Measurements from ENCODE around the gene POMT2. TPM values are rescaled to one million over a fixed set of nuclear protein-coding genes. Genes with fewer than 3 reads are reported as not detected.

The POMT2 gene
- total RNA-seq, 1 donor from 2014 or later = 46.8 TPM

- no peaks in the 10 kb centered on the region for H3K9me3 Mint-ChIP-seq
- DNase-seq (ENCODE audit: low read depth, low spot score) = no peak
- H3K36me3 Mint-ChIP-seq (ENCODE audit: low read depth) = no peaks in the 10 kb centered on the region
- H3K27ac Mint-ChIP-seq (ENCODE audit: unreplicated experiment) = no peak overlapping the region
- no peak overlapping the region for H3K4me3 Mint-ChIP-seq
- H3K27me3 Mint-ChIP-seq (ENCODE audit: low read depth) = no peaks in the 10 kb centered on the region
- TF ChIP-seq, protein P1, sequence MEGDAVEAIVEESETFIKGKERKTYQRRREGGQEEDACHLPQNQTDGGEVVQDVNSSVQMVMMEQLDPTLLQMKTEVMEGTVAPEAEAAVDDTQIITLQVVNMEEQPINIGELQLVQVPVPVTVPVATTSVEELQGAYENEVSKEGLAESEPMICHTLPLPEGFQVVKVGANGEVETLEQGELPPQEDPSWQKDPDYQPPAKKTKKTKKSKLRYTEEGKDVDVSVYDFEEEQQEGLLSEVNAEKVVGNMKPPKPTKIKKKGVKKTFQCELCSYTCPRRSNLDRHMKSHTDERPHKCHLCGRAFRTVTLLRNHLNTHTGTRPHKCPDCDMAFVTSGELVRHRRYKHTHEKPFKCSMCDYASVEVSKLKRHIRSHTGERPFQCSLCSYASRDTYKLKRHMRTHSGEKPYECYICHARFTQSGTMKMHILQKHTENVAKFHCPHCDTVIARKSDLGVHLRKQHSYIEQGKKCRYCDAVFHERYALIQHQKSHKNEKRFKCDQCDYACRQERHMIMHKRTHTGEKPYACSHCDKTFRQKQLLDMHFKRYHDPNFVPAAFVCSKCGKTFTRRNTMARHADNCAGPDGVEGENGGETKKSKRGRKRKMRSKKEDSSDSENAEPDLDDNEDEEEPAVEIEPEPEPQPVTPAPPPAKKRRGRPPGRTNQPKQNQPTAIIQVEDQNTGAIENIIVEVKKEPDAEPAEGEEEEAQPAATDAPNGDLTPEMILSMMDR (conservative IDR thresholded peaks at IDR 0.05) = no peak
- H3K4me1 Mint-ChIP-seq = no peaks in the 10 kb centered on the region
Measured at GRCh38 chr14:77256694-77257093, 64.0 kb downstream of the POMT2 start.

GRCh38 chr14:77253333-77254190, 67.1 kb downstream of the POMT2 start:
- Mint-ChIP-seq H3K27me3 (ENCODE audit: low read depth) (peaks cover 2% of the 10 kb centered on the region), H3K27ac (ENCODE audit: unreplicated experiment) (no peak overlapping the region)
- no peak for DNase-seq (ENCODE audit: low read depth, low spot score)

GRCh38 chr14:77251870-77252269, 68.8 kb downstream of the POMT2 start:
- TF ChIP-seq, protein P1 (conservative IDR thresholded peaks at IDR 0.05) = no peak
- Mint-ChIP-seq H3K4me3 (no peak overlapping the region), H3K4me1 (no peaks in the 10 kb centered on the region), H3K9me3 (no peaks in the 10 kb centered on the region), H3K27me3 (ENCODE audit: low read depth) (peaks cover 2% of the 10 kb centered on the region), H3K36me3 (ENCODE audit: low read depth) (no peaks in the 10 kb centered on the region), H3K27ac (ENCODE audit: unreplicated experiment) (no peak overlapping the region)
- DNase-seq (ENCODE audit: low read depth, low spot score) = no peak

More at GRCh38 chr14:77253333-77254190, 67.1 kb downstream of the POMT2 start:
- Mint-ChIP-seq H3K9me3 (no peaks in the 10 kb centered on the region), H3K4me1 (no peaks in the 10 kb centered on the region), H3K4me3 (no peak overlapping the region), H3K36me3 (ENCODE audit: low read depth) (no peaks in the 10 kb centered on the region)
- TF ChIP-seq, protein P1 (conservative IDR thresholded peaks at IDR 0.05) = no peak

DNA sequence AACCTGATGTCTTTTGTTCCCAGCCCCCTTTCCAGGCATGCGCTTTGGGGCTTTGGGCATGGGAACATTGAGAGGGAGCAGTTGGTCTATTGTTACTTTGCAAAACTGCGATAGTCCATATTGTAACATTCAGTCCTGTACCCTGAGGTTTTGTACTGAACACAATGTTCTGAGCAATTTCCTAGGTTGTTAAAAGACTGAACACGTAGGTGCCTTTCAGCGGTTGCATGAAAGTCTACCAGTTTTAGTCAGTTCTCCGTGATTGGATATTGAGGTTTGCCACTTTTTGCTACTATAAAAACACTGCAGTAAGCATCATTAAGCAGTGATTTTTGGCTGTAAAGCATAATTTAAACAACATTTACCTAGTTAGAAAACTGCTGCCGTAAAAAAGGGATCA, 69.8 kb downstream of the POMT2 start:
- Mint-ChIP-seq H3K4me3 (no peak overlapping the region), H3K9me3 (no peaks in the 10 kb centered on the region), H3K36me3 (ENCODE audit: low read depth) (no peaks in the 10 kb centered on the region), H3K27me3 (ENCODE audit: low read depth) (peaks cover 2% of the 10 kb centered on the region), H3K27ac (ENCODE audit: unreplicated experiment) (no peak overlapping the region), H3K4me1 (no peaks in the 10 kb centered on the region)
- TF ChIP-seq, protein P1 (conservative IDR thresholded peaks at IDR 0.05) = no peak
- no peak for DNase-seq (ENCODE audit: low read depth, low spot score)

- Mint-ChIP-seq H3K27me3 (ENCODE audit: low read depth) (peaks cover 2% of the 10 kb centered on the region), H3K9me3 (no peaks in the 10 kb centered on the region), H3K4me3 (no peak overlapping the region), H3K4me1 (no peaks in the 10 kb centered on the region), H3K27ac (ENCODE audit: unreplicated experiment) (no peak overlapping the region), H3K36me3 (ENCODE audit: low read depth) (no peaks in the 10 kb centered on the region)
- DNase-seq (ENCODE audit: low read depth, low spot score) = no peak
- TF ChIP-seq, protein P1 (conservative IDR thresholded peaks at IDR 0.05) = no peak
Measured at GRCh38 chr14:77249286-77249685, 71.4 kb downstream of the POMT2 start.

Data from neural crest cell (in vitro differentiated cells).